Stimulated activated CD4-positive, alpha-beta T cell treated with anti-CD3 and anti-CD28 coated beads, Interleukin-1b, Interleukin-23, amount 100 ng/mL, for 48 hours (primary cell): ENCODE results near the gene SORCS2.

ENCODE experiments used
- DNase-seq: peaks from one replicate; pipeline ENCODE4 v3.0.0-alpha.2; 2020

Gene SORCS2

GRCh38 chr4:7661066-7661748 lies 468.9 kb downstream of the SORCS2 start:
- DNase-seq, result no peak

DNA sequence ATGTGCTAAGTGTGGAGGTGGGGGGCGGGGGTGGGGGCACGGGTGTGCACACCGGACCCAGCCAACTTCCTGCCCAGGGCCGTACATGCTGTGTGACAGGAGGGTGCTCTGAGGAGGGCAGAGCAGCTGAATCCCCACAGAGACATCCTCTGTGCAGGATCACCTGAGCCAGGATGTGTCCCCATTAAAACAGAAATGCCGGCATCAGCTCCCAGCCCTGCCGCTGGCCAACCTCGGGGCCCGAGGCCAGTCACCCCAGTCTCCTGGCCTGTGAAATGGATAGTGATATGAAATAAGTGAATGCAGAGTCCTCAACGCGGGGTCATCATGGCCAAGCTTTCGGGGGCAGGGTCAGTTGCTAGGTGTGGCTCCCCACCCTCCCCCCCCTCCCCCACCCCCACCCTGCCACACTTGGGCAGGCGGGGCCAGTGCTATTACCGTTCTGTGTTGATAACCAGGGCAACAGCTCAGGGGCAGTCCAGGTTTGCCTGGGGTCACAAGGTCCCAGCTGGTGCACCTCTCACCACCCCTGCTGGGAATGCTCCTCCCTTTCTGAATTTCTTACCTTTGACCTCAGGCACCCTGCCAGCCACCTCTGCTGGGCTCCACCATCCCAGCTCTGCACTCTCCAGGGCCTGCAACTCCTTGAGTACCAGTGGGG lies 469.6 kb downstream of the SORCS2 start:
- DNase-seq, result no peak

DNA sequence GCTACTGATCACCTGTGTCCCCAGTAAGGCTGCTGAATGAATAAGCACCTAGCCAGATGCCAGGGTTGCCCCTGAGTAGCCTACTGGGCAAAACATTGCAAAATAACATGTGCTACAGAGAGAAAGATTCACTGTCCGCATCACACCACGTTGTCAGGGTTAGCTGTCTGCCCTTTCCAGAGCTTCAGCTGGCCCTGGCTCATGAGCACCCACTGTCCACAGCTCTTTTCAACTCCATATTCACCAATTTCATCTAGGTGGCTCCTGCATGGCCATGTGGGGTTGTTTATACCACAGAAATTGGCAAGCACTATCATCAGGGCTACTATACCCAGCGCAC lies 470.1 kb downstream of the SORCS2 start:
- no peak for DNase-seq

- no peak for DNase-seq
Measured at GRCh38 chr4:7663075-7663541, 470.8 kb downstream of the SORCS2 start.

DNA sequence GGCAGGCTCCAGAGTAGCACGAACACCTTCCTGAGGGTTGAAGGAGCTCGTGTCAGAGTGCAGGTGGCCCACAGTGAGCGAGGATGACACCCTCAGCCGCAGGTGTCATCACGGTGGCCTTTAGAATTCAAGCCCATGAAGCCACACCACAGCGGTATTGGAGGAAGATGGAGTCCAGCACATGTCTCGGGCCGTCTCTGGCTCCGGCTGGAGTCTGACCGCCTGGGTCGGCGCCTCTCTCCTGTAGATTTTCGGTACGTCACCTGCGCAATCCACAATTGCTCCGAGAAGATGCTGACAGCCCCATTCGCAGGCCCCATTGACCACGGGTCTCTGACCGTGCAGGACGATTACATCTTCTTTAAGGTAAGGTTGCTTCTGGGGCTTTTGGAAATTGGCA lies 471.8 kb downstream of the SORCS2 start:
- DNase-seq, result no peak

DNA sequence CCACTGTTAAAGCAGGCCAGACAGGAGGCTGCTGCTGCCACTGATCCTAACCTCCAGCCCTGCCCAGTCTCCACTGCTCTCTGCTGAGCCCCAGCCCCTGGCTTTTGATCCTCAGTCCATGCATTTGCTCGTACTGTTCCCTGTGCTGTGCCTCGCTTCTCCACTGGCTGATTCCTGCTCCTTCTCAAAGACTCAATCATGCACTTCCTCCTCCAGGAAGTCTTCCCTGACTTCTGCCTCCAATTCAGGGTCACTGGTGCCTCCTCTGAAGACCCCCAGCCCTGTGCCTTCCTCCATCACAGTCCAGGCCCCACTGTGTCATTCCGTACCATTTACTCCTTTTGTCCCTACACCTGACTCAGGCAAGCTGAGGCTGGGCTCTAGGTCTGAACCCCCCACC lies 473.0 kb downstream of the SORCS2 start:
- no peak for DNase-seq

GRCh38 chr4:7666011-7666410 lies 473.7 kb downstream of the SORCS2 start:
- no peak for DNase-seq

- no peak for DNase-seq
Measured at GRCh38 chr4:7666744-7667143, 474.4 kb downstream of the SORCS2 start.

- DNase-seq, result no peak
Measured at GRCh38 chr4:7668271-7668670, 475.9 kb downstream of the SORCS2 start.

DNA sequence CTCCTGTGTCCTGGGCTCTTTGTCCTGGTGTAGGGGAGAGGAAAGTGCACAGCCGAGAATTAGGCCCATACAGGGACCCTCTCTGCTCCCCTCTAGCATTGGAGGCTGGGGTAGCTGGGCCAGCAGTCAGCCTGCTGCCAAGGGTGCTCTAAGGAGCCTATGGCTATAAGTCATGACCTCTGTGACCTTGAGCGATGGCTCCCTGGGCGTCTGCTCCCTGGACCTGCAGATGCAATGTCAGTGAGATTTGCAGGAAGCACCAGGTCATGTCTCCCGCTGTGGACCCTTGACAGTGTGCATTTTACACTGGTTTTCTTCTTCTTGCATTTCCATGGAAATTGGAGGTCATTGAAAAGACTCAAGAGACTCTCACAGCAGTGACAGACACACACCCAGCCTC lies 476.5 kb downstream of the SORCS2 start:
- DNase-seq, result no peak

DNA sequence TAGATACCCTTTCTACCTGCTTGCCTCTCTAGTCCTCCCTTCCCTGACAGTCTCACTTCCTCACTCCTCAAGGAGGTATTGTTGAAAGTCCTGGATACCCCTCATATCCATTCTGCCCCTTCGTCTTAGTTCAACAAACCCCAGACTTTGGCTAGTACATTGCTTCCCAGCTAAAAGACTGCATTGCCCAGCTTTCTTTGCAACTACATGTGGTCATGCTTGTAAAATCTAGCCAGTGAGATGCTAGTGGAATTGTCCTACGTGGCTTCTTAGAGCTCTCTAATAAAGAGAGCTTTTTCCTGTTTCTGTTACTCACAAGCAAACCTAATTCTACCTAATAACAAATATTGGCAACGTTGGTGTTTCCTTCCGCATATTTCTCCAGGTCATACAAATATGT lies 480.3 kb downstream of the SORCS2 start:
- DNase-seq, result no peak

DNA sequence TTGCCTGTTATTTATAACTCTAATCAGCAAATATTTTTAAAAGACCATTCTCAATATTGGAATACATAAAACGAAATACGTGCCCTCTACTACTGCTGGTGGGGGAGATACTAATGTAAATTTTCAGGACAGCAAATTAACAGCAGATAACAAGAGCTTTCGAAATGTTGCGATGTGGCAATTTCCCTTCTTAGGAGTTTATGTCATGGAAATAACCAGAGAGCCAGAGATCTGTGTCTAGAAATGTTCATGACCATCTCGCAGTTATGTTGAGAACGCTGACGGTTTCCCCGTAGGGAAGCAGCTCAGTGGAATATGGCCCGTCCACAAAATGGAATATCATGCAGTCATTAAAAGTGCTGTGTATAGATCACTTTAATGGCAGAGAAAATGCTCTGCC lies 480.8 kb downstream of the SORCS2 start:
- DNase-seq, result no peak

DNA sequence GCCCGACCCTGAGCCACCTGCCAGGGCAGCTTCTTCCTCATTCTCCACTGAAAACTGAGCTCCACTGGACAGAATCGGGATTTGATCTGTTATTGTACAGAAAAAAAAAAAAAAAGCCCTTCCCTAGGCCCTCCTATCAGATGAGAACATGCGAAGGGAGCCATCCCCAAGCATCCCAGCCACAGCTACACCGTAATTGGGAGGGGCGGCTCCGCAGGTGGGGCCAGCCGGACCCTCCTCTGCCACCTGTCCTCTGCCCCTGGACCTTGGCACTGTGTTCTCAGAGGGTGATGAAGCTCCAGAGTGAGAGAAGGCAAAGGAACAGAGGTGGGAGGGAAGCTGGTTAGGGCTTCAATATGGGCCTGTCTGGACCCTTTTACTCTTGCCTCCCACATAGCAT lies 482.4 kb downstream of the SORCS2 start:
- DNase-seq, result no peak

- DNase-seq, result no peak
Measured at GRCh38 chr4:7675136-7675535, 482.8 kb downstream of the SORCS2 start.

GRCh38 chr4:7675612-7676320 lies 483.4 kb downstream of the SORCS2 start:
- no peak for DNase-seq

- DNase-seq, result no peak
Measured at GRCh38 chr4:7676398-7676922, 484.1 kb downstream of the SORCS2 start.

GRCh38 chr4:7677086-7677485 lies 484.7 kb downstream of the SORCS2 start:
- no peak for DNase-seq

GRCh38 chr4:7677799-7678301 lies 485.5 kb downstream of the SORCS2 start:
- DNase-seq, result no peak

DNA sequence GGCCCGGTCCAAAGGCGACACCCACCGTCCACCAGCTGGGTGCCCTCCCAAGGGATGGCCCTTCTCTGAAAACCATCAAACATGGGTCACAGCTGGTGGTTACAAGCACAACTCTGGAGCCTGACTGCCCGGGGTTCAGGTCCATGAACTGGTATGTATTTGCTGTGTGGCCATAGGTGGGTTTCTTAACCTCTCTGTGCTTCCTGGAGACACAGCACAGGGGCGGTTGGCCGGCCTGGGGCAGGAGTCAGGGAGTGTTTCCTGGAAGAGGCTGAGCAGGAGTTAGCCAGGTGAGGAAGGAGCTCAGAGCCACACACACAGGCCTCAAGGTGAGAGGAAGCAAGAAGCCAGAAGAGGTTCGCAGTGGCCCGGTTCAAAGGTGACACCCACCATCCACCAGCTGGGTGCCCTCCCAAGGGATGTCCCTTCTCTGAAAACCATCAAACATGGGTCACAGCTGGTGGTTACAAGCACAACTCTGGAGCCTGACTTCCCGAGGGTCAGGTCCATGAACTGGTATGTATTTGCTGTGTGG lies 486.0 kb downstream of the SORCS2 start:
- no peak for DNase-seq

- no peak for DNase-seq
Measured at GRCh38 chr4:7679406-7680040, 487.2 kb downstream of the SORCS2 start.

- no peak for DNase-seq
Measured at GRCh38 chr4:7680106-7680505, 487.8 kb downstream of the SORCS2 start.

GRCh38 chr4:7680731-7681130 lies 488.4 kb downstream of the SORCS2 start:
- no peak for DNase-seq

GRCh38 chr4:7683126-7683703 lies 490.9 kb downstream of the SORCS2 start:
- no peak for DNase-seq
